HG02840 (cell line): ENCODE data around the gene ZFC3H1.
"Not testable (repeated sequence)": the region's sequence is repeated elsewhere in the genome, so short reads cannot be mapped to it uniquely, and the experiment has no call there.

ENCODE experiments used
- ATAC-seq: cut with Tn5 transposase; IDR thresholded peaks from one replicate; pipeline ENCODE4 v1.9.1; 2021; ENCODE audit warnings: mild to moderate bottlenecking, moderate library complexity, moderate number of reproducible peaks; ENCODE audit not compliant: unreplicated experiment, low FRiP score

ZFC3H1 gene

GRCh38 chr12:71589478-71589881 lies 74.2 kb downstream of the ZFC3H1 start:
- ATAC-seq: no peak

GRCh38 chr12:71587012-71587411 lies 76.6 kb downstream of the ZFC3H1 start:
- ATAC-seq: no peak

- no peak for ATAC-seq
These were observed 78.4 kb downstream of the ZFC3H1 start for GRCh38 chr12:71585218-71585617.

- ATAC-seq: no peak
These were observed 79.3 kb downstream of the ZFC3H1 start for GRCh38 chr12:71584356-71584755.

- no peak for ATAC-seq
These were observed 80.7 kb downstream of the ZFC3H1 start for GRCh38 chr12:71582925-71583324.

- ATAC-seq: no peak
These were observed 82.4 kb downstream of the ZFC3H1 start for GRCh38 chr12:71581206-71581605.

GRCh38 chr12:71578694-71579258 lies 84.9 kb downstream of the ZFC3H1 start:
- no peak for ATAC-seq

- no peak for ATAC-seq
These were observed 87.2 kb downstream of the ZFC3H1 start for GRCh38 chr12:71576496-71576895.

- not testable (repeated sequence) for ATAC-seq
These were observed 93.8 kb downstream of the ZFC3H1 start for GRCh38 chr12:71569885-71570284.

- ATAC-seq: no peak
These were observed 96.1 kb downstream of the ZFC3H1 start for GRCh38 chr12:71567537-71567936.

- no peak for ATAC-seq
These were observed 97.0 kb downstream of the ZFC3H1 start for GRCh38 chr12:71566655-71567054.

- no peak for ATAC-seq
These were observed 98.1 kb downstream of the ZFC3H1 start for GRCh38 chr12:71565535-71565934.

- ATAC-seq: no peak
These were observed 100.7 kb downstream of the ZFC3H1 start for GRCh38 chr12:71562676-71563595.
